Measurements from ENCODE around the gene CDK14. TPM values are rescaled to one million over a fixed set of nuclear protein-coding genes. Genes with fewer than 3 reads are reported as not detected.

Gene CDK14
- total RNA-seq, 1 donor from 2014 or later, result 52.3 TPM

GRCh38 chr7:90587766-90588165 is 8.4 kb upstream of the CDK14 start:
- H3K36me3 Mint-ChIP-seq, result peaks cover 8% of the 10 kb centered on the region
- peaks cover 2% of the 10 kb centered on the region for H3K27me3 Mint-ChIP-seq (ENCODE audit: insufficient read depth, low read depth)
- no peaks in the 10 kb centered on the region for H3F3A ChIP-seq (ENCODE audit: low read depth)
- H3K79me2 ChIP-seq (ENCODE audit: low read depth), result no peaks in the 10 kb centered on the region
- TF ChIP-seq CTCF (IDR thresholded peaks at IDR 0.05) (no peak), EZH2 (IDR thresholded peaks at IDR 0.05) (no peak), EZH2phosphoT487 (IDR thresholded peaks at IDR 0.05) (no peak)
- no peaks in the 10 kb centered on the region for H3K36me3 ChIP-seq
- H3K4me1 ChIP-seq, result no peaks in the 10 kb centered on the region
- no peak overlapping the region for H3K4me3 Mint-ChIP-seq
- no peaks in the 10 kb centered on the region for H3K4me1 Mint-ChIP-seq
- H3K4me2 ChIP-seq, result no peak overlapping the region
- no peak for DNase-seq (ENCODE audit: low spot score)
- H2AFZ ChIP-seq (replicated peaks), result no peak overlapping the region
- H3K9me3 ChIP-seq (ENCODE audit: low read depth), result no peaks in the 10 kb centered on the region
- no peaks in the 10 kb centered on the region for H4K20me1 ChIP-seq (ENCODE audit: low read depth)
- H3K27ac ChIP-seq, result no peak overlapping the region
- no peak overlapping the region for H3K9ac ChIP-seq
- no peak overlapping the region for H3K4me3 ChIP-seq
- H3K27ac Mint-ChIP-seq, result no peak overlapping the region
- H3K9me3 Mint-ChIP-seq, result peaks cover 2% of the 10 kb centered on the region
- H3K27me3 ChIP-seq, result no peaks in the 10 kb centered on the region

- H3K4me1 ChIP-seq, result peaks cover 12% of the 10 kb centered on the region
- DNase-seq (ENCODE audit: low spot score), result no peak
- Mint-ChIP-seq H3K4me3 (no peak overlapping the region), H3K27ac (no peak overlapping the region), H3K4me1 (peaks cover 11% of the 10 kb centered on the region), H3K36me3 (peaks cover 8% of the 10 kb centered on the region), H3K9me3 (no peaks in the 10 kb centered on the region), H3K27me3 (ENCODE audit: insufficient read depth, low read depth) (peaks cover 8% of the 10 kb centered on the region)
- no peak overlapping the region for H2AFZ ChIP-seq (replicated peaks)
- no peak overlapping the region for H3K4me3 ChIP-seq
- no peaks in the 10 kb centered on the region for H3K9me3 ChIP-seq (ENCODE audit: low read depth)
- no peaks in the 10 kb centered on the region for H4K20me1 ChIP-seq (ENCODE audit: low read depth)
- TF ChIP-seq EZH2 (IDR thresholded peaks at IDR 0.05), result no peak
- no peak overlapping the region for H3K27ac ChIP-seq
- no peak overlapping the region for H3K9ac ChIP-seq
- no peak overlapping the region for H3K4me2 ChIP-seq
- peaks cover 11% of the 10 kb centered on the region for H3F3A ChIP-seq (ENCODE audit: low read depth)
- H3K27me3 ChIP-seq, result no peaks in the 10 kb centered on the region
- peaks cover 7% of the 10 kb centered on the region for H3K79me2 ChIP-seq (ENCODE audit: low read depth)
- H3K36me3 ChIP-seq, result no peaks in the 10 kb centered on the region
Observed at GRCh38 chr7:90592033-90592432, 4.1 kb upstream of the CDK14 start.

GRCh38 chr7:90593205-90593604 is 2.9 kb upstream of the CDK14 start:
- peaks cover 6% of the 10 kb centered on the region for H4K20me1 ChIP-seq (ENCODE audit: low read depth)
- no peaks in the 10 kb centered on the region for H3K9me3 ChIP-seq (ENCODE audit: low read depth)
- H3K27me3 ChIP-seq, result no peaks in the 10 kb centered on the region
- no peaks in the 10 kb centered on the region for H3K36me3 ChIP-seq
- H3K4me3 ChIP-seq, result no peak overlapping the region
- no peak for TF ChIP-seq EZH2phosphoT487 (IDR thresholded peaks at IDR 0.05)
- TF ChIP-seq EZH2 (IDR thresholded peaks at IDR 0.05), result no peak
- no peak for TF ChIP-seq CTCF (IDR thresholded peaks at IDR 0.05)
- DNase-seq (ENCODE audit: low spot score), result no peak
- H3K27ac Mint-ChIP-seq, result no peak overlapping the region
- H3K36me3 Mint-ChIP-seq, result peaks cover 8% of the 10 kb centered on the region
- peaks cover 20% of the 10 kb centered on the region for H3K4me1 ChIP-seq
- no peak overlapping the region for H3K4me2 ChIP-seq
- peaks cover 8% of the 10 kb centered on the region for H3K27me3 Mint-ChIP-seq (ENCODE audit: insufficient read depth, low read depth)
- H3K9ac ChIP-seq, result no peak overlapping the region
- no peak overlapping the region for H3K4me3 Mint-ChIP-seq
- H3K4me1 Mint-ChIP-seq, result peaks cover 16% of the 10 kb centered on the region
- no peak overlapping the region for H2AFZ ChIP-seq (replicated peaks)
- H3K9me3 Mint-ChIP-seq, result no peaks in the 10 kb centered on the region
- no peak overlapping the region for H3K27ac ChIP-seq
- H3F3A ChIP-seq (ENCODE audit: low read depth), result peaks cover 11% of the 10 kb centered on the region
- peaks cover 19% of the 10 kb centered on the region for H3K79me2 ChIP-seq (ENCODE audit: low read depth)

GRCh38 chr7:90594751-90595317 is 1.3 kb upstream of the CDK14 start:
- peak; percentile 54 for DNase-seq (ENCODE audit: low spot score)
- H3K4me3 Mint-ChIP-seq, result peak overlapping the region; percentile 96
- TF ChIP-seq EZH2phosphoT487 (IDR thresholded peaks at IDR 0.05), result no peak
- TF ChIP-seq EZH2 (IDR thresholded peaks at IDR 0.05), result no peak
- no peak for TF ChIP-seq CTCF (IDR thresholded peaks at IDR 0.05)
- no peaks in the 10 kb centered on the region for H3K36me3 ChIP-seq
- H3K27ac Mint-ChIP-seq, result peak overlapping the region; percentile 97
- peak overlapping the region; percentile 80 for H3K4me2 ChIP-seq
- peak overlapping the region; percentile 89 for H3K4me3 ChIP-seq
- H3K9me3 Mint-ChIP-seq, result no peaks in the 10 kb centered on the region
- H3F3A ChIP-seq (ENCODE audit: low read depth), result peaks cover 11% of the 10 kb centered on the region
- H3K27me3 ChIP-seq, result no peaks in the 10 kb centered on the region
- no peaks in the 10 kb centered on the region for H3K9me3 ChIP-seq (ENCODE audit: low read depth)
- H3K4me1 ChIP-seq, result peaks cover 22% of the 10 kb centered on the region
- peaks cover under 1% of the 10 kb centered on the region for H3K36me3 Mint-ChIP-seq
- no peak overlapping the region for H3K27ac ChIP-seq
- peaks cover 23% of the 10 kb centered on the region for H3K4me1 Mint-ChIP-seq
- no peak overlapping the region for H3K9ac ChIP-seq
- peaks cover 33% of the 10 kb centered on the region for H3K79me2 ChIP-seq (ENCODE audit: low read depth)
- peaks cover 8% of the 10 kb centered on the region for H3K27me3 Mint-ChIP-seq (ENCODE audit: insufficient read depth, low read depth)
- H2AFZ ChIP-seq (replicated peaks), result no peak overlapping the region
- peaks cover 15% of the 10 kb centered on the region for H4K20me1 ChIP-seq (ENCODE audit: low read depth)
